Stimulated activated CD8-positive, alpha-beta memory T cell treated with anti-CD3 and anti-CD28 coated beads, Interleukin-7, amount 100 ng/mL, for 48 hours (primary cell): ENCODE results near the gene LENG8.
"Not testable (repeated sequence)": the region's sequence is repeated elsewhere in the genome, so short reads cannot be mapped to it uniquely, and the experiment has no call there.

ENCODE experiments used
- DNase-seq, 2 donors: peaks; one replicate each; pipeline ENCODE4 v3.0.0-alpha.2; 2020; ENCODE audit warnings: low read depth in 1 of 2; ENCODE audit errors: extremely low read depth in 1 of 2

Gene LENG8

GRCh38 chr19:54439174-54439851 is 9.7 kb upstream of the LENG8 start:
- DNase-seq = no peak

GRCh38 chr19:54440641-54441040 is 8.4 kb upstream of the LENG8 start:
- no peak for DNase-seq

- DNase-seq = no peak
Measured at GRCh38 chr19:54444737-54445136, 4.3 kb upstream of the LENG8 start.

DNA sequence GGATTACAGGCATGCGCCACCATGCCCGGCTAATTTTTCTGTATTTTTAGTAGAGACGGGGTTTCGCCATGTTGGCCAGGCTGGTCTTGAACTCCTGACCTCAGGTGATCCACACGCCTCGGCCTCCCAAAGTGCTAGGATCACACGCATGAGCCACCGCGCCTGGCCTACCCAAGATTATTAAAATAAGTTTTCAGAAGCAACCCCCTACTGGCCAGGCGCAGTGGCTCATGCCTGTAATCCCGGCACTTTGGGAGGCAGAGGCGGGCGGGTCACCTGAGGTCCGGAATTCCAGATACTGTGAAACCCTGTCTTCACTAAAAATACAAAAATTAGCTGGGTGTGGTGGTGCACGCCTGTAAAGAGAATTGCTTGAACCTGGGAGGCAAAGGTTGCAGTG is 2.6 kb upstream of the LENG8 start:
- DNase-seq = not testable (repeated sequence)

DNA sequence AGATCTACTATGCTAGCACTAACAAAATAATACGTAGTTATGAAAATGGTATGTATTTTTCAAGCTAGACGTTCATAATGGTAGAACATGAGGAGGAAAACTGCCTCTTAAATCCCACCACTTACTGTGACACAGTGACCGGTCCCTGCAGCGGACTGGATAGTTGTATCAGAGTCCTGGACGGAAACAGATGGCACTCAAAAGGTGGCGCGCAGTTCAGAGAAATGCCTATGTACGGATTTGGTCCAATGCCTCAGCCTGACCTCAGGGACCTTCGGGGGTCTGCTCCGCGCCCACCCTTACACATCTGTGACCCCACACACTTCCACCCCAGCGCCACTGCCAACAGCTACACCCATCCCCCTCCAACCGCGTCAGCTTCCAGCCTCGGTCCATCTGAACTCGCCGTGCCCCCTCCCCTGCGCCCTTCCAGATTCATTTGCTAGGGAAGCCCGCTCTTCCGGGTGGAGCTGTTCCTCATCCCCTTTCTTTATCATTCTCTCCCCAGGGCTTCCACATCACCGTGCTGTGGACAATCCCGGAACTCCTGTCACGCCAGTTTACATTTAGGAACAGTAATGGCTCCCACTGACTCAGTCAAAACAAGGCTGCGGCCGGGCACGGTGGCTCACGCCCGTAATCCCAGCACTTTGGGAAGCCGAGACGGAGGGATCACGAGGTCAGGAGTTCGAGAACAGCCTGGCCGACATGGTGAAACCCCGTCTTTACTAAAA is 792 bp upstream of the LENG8 start:
- DNase-seq = no peak

GRCh38 chr19:54449701-54450069 is 686 bp downstream of the LENG8 start:
- no peak for DNase-seq

DNA sequence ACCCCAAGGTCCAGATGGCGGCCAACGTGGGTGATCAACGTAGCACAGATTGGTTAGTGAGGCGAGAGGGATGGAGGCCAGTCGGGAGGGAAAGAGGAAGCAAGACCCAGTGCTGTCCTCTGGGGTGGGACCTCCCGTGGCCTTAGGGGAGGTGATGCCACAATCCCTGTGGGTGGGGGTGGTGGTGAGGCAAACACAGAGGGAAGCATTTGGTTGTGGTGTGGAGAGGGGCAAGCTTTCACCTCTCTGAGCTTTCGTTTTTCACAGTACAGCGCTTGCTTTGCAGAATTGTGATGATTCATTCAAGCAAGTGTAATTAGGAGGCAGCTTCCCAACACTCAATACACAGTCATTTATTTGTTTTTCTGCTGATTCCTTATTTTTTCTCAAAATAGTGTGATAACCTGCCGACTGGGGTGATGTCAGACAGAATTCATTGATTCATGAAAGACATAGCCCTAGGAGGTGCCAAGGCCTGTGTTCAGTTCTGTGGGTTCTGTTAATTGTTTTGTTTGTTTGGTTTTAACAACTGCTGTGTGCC is 2.4 kb downstream of the LENG8 start:
- DNase-seq = no peak

- no peak for DNase-seq
Measured at GRCh38 chr19:54451997-54452396, 3.0 kb downstream of the LENG8 start.

DNA sequence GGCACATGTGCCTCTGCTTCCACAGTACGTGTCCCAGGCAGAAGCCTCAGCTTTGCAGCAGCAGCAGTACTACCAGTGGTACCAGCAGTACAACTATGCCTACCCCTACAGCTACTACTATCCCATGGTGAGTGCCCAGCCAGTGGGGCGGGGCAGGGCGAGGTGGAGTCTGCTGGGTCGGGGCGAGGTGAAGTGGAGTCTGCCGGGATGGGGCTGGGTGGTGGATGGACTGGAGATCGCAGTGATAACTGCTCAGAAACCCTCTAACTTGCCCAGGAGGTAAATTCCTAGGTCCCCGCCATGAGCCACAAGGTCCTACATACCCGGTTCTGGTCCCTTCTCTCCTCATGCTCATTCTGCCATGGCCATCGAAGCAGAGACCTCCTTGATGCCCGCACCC is 3.6 kb downstream of the LENG8 start:
- DNase-seq = no peak

DNA sequence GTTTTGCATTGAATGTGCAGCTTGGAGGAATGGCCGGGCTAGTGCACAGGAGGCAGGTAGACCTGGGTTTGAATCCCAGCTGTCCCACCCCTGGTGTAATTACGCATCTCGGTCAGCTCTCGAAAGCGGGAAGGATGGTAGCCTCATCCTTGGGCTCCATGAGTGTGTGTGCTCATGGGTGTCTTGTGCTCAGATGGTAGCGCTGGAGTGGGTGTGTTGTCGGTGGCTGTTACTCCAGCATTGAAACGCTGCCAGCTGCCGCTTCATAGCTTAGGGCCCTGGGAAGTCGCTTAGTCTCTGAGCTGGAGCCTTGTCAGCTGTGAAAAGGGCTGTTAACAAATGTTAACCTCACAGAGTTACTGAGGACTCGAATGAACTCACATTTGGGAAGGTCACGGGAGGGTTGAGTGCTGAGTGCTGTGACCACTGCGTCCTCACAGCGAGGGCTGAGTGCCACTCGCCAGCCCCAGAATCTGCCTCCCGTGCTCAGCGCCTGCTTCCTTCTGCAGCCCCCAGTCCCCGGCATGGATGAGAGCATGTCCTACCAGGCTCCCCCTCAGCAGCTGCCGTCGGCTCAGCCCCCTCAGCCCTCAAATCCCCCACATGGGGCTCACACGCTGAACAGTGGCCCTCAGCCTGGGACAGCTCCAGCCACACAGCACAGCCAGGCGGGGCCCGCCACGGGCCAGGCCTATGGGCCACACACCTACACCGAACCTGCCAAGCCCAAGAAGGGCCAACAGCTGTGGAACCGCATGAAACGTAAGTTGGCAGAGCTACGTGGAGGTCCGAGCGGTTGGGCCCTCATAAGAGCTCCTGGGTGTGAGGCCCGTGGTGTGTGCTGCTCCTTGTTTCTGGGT is 5.2 kb downstream of the LENG8 start:
- no peak for DNase-seq

DNA sequence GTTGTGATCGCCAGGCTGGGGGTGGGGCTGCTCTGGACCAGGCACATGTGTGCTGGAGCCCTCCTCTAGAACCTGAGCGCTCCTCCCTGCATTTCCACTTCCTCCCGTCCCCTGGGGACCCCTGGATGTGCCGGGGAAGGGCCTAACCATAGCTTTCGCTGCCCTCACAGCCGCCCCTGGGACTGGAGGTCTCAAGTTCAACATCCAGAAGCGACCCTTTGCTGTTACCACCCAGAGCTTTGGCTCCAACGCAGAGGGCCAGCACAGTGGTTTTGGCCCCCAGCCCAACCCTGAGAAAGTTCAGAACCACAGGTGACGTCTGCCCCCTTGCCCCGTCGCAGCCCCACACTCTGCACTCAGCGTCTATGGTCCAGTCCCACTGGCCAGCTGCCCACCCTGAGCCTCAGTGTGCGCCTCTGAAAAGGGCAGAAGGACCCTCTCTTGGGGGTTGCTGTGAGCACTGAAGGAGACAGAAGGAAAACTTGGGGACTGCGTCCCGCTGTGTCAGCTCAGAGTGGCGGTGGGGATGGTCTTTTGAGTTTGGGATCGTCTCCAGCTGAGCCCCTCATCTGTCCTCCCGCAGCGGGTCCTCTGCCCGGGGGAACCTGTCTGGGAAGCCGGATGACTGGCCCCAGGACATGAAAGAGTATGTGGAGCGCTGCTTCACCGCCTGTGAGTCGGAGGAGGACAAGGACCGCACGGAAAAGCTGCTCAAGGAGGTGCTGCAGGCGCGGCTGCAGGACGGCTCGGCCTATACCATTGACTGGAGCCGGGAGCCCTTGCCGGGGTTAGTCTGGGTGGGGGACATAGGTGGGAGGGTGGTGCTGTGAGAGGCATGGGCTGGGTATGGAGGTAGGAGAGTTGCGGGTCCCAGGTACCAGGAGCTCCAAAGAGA is 6.0 kb downstream of the LENG8 start:
- no peak for DNase-seq

DNA sequence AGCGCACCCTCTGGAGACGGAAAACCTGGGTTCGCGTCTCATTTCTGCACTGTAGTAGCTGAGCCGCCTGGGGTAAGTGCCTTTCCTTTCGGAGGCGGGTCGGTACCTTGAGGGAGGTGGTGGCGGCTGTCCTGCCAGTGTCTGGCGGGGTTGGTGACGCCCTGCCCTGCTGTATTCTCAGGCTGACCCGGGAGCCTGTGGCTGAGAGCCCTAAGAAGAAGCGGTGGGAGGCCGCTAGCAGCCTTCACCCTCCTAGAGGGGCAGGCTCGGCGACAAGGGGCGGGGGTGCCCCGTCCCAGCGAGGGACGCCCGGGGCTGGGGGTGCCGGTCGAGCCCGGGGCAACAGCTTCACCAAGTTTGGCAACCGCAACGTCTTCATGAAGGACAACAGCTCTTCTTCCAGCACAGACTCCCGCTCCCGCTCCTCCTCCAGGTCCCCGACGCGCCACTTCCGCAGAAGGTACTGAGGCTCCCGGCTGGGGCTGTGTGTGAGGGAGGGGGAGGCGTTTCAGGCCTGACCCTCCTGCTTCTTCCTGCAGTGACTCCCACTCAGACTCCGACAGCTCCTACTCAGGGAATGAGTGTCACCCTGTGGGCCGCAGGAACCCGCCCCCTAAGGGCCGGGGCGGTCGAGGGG is 6.9 kb downstream of the LENG8 start:
- no peak for DNase-seq

DNA sequence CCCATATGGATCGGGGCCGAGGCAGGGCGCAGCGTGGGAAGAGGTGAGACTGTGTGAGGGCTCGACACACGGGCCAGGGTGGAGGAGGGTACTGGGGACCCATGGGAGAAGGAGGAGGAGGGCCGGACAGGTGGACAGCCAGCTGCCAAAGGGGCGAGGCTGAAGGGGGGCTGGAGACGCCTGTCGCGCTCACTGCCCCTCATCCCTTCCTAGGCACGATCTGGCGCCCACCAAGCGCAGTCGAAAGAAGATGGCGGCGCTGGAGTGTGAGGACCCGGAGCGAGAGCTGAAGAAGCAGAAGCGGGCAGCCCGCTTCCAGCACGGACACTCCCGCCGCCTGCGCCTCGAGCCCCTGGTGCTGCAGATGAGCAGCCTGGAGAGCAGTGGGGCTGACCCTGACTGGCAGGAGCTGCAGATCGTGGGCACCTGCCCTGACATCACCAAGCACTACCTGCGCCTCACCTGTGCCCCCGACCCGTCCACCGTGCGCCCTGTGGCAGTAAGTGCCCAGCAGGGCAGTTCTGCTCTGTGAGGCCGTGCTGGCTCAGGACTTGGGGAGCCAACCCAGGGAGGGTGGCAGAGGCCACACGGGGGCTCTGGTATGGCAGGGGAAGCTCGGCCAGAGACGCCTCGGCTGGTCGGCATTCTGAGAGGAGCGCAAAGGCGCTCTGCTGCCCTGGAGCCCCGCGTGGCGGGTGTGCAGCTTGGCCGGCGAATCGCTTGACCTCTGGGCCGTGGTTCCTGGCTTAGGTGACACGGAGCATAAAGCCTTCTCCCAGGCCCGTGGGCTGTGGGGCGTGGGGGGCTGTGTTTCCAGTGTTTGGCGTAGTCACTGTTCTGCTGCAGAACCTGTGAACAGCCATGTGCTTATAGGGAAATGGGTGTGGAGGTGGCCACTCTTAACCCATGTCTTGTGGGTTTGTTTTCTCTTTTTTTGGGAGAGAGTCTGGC is 7.7 kb downstream of the LENG8 start:
- DNase-seq = no peak

GRCh38 chr19:54457773-54458647 is 9.0 kb downstream of the LENG8 start:
- no peak for DNase-seq

- DNase-seq = no peak
Measured at GRCh38 chr19:54458648-54459281, 9.8 kb downstream of the LENG8 start.

GRCh38 chr19:54459282-54460229 is 10.6 kb downstream of the LENG8 start:
- DNase-seq = no peak
